ENCODE data around the gene DBT.

DBT gene

GRCh38 chr1:100187912-100188311, 61.7 kb downstream of the DBT start:
- no peak for DNase-seq

GRCh38 chr1:100184536-100184935, 65.1 kb downstream of the DBT start:
- DNase-seq, result no peak

GRCh38 chr1:100183370-100183769, 66.3 kb downstream of the DBT start:
- DNase-seq, result no peak

GRCh38 chr1:100178091-100178490, 71.5 kb downstream of the DBT start, which contains the start of gene LRRC39:
LRRC39 (minus strand) TSS chr1:100178256; CDS start chr1:100168516, 9,740 bp downstream.
- DNase-seq, result no peak

GRCh38 chr1:100177295-100178041, 72.2 kb downstream of the DBT start:
- DNase-seq, result no peak

- DNase-seq, result no peak
Measured at GRCh38 chr1:100168051-100168450, 81.6 kb downstream of the DBT start.

GRCh38 chr1:100164702-100165101, 84.9 kb downstream of the DBT start:
- no peak for DNase-seq

GRCh38 chr1:100164216-100164615, 85.4 kb downstream of the DBT start:
- DNase-seq, result no peak

GRCh38 chr1:100162881-100163280, 86.8 kb downstream of the DBT start:
- DNase-seq, result no peak

- DNase-seq, result no peak
Measured at GRCh38 chr1:100152271-100152670, 97.4 kb downstream of the DBT start.

GRCh38 chr1:100151679-100152078, 98.0 kb downstream of the DBT start:
- DNase-seq, result no peak

GRCh38 chr1:100147875-100148274, 101.8 kb downstream of the DBT start:
- DNase-seq, result no peak

- DNase-seq, result no peak
Measured at GRCh38 chr1:100146958-100147357, 102.7 kb downstream of the DBT start.

- DNase-seq, result no peak
Measured at GRCh38 chr1:100145116-100145515, 104.5 kb downstream of the DBT start.

GRCh38 chr1:100142343-100142742, 107.3 kb downstream of the DBT start:
- no peak for DNase-seq

- no peak for DNase-seq
Measured at GRCh38 chr1:100141192-100141591, 108.4 kb downstream of the DBT start.

GRCh38 chr1:100137602-100138001, 112.0 kb downstream of the DBT start:
- no peak for DNase-seq
